ENCODE data around the gene OPRL1. TPM values are rescaled to one million over a fixed set of nuclear protein-coding genes. Genes with fewer than 3 reads are reported as not detected.

The OPRL1 gene
- total and polyA plus RNA-seq, 2 of the 8 experiments (the other 6 are each of a cell fraction or from before 2014, with no cell fraction given): 0.63 to 0.98 TPM

- TF ChIP-seq SIX5 (IDR thresholded peaks at IDR 0.05; ENCODE audit: low read depth, low read length) (no peak), BRCA1 (IDR thresholded peaks at IDR 0.05; ENCODE audit: low read depth, low read length) (no peak), SIRT6 (IDR thresholded peaks at IDR 0.05; ENCODE audit: low read length) (no peak), RXRA (IDR thresholded peaks at IDR 0.05; ENCODE audit: insufficient read depth, low read depth, low read length) (no peak), CBX8 (IDR thresholded peaks at IDR 0.05; ENCODE audit: borderline replicate concordance, low read depth, low read length) (no peak)
Measured at GRCh38 chr20:64114356-64114971, 34.6 kb downstream of the OPRL1 start (continued).
